Caki2 (cell line): Measurements from ENCODE around the gene APBB2. TPM values are rescaled to one million over a fixed set of nuclear protein-coding genes. Genes with fewer than 3 reads are reported as not detected.
A peak's percentile ranks its signal among the peaks of the same experiment; 100 is the strongest.

Experiments
- DNase-seq: peaks from one replicate; pipeline ENCODE4 v3.0.0-alpha.2; 2015; ENCODE audit warnings: low read depth
- in situ Hi-C: cut with HindIII; loops from 2 replicates; pipeline ENCODE4 v1.10.0; 2016; ENCODE audit warnings: low sequenced_read_pairs, low pct_unique_long_range_greater_than_20kb, mixed read lengths
- total RNA-seq: library from RNA; depleted of rRNA; stranded (reverse); fragments of >200 nt; shearing (Covaris generic); gene quantifications from 2 replicates; pipeline ENCODE4 v1.2.3, GENCODE V29; 2014; ENCODE audit warnings: low replicate concordance

Gene APBB2
- total RNA-seq, 1 experiment from 2014 or later, result 19.8 TPM

GRCh38 chr4:41177016-41177415, 37.3 kb downstream of the APBB2 start:
- DNase-seq, result no peak
- in situ Hi-C loops, result no loop called here

- no peak for DNase-seq
- in situ Hi-C loops, result no loop called here
Observed at GRCh38 chr4:41176340-41176739, 38.0 kb downstream of the APBB2 start.

GRCh38 chr4:41175794-41176193, 38.5 kb downstream of the APBB2 start:
- in situ Hi-C loops, result no loop called here
- DNase-seq, result no peak

- DNase-seq, result no peak
- in situ Hi-C loops, result no loop called here
Observed at GRCh38 chr4:41174444-41174843, 39.9 kb downstream of the APBB2 start.

DNA sequence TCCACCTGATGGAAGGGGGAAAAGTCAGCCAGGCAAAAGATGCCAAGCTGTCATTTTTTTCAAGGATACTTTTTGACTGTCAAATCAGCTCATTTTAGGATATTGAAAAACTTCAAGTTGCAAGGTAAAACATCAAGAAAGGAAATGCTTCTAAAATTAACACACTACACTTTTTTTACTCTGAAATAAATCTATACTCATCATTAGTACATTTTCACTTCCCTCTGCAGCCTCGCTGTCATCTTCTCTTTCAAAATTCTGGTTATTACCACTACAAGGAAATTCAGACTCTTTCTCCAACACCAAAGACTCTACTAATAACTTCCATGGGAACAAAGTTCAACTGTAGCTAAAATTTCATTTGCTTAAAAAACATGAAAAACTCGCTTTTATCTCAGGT, 41.6 kb downstream of the APBB2 start:
- DNase-seq, result no peak
- in situ Hi-C loops, result no loop called here

- in situ Hi-C loops, result no loop called here
- no peak for DNase-seq
Observed at GRCh38 chr4:41169256-41169800, 45.0 kb downstream of the APBB2 start.

DNA sequence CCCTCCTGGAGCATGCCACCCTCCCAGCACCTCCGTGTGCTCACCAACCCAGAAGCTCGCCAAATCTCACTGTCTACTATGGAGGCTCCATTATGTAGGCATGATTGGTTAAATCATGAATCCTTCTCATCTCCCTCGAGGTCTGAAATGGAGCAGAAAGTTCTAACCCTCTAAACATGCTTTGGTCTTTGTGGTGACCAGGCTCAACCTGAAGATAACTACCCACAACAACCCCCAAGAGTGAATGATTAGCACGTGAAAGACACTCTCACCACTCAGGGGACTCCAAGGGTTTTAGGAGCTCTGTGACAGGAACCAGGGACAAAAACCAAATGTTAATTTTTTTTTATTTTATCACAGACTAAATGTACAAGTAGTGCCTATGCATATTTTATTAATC, 47.2 kb downstream of the APBB2 start:
- in situ Hi-C loops, result no loop called here
- DNase-seq, result no peak

- no peak for DNase-seq
- in situ Hi-C loops, result no loop called here
Observed at GRCh38 chr4:41164405-41164804, 49.9 kb downstream of the APBB2 start.

DNA sequence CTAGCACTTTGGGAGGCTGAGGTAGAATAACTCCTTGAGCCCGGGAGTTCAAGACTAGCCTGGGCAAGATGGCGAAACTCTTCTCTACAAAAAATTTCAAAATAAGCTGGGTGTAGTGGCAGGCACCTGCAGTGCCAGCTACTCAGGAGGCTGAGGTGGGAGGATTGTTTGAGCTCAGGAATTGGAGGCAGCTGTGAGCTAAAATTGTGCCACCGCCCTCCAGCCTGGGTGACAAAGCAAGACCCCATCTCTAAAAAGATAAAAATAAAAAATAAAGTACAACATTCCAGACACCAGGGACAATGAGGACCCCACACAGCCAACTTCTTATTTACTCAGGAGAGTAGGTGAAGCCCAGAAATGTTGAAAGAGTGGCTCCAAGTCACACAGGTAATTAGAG, 53.0 kb downstream of the APBB2 start:
- DNase-seq, result no peak
- in situ Hi-C loops, result no loop called here

- no peak for DNase-seq
- in situ Hi-C loops, result no loop called here
Observed at GRCh38 chr4:41160856-41161255, 53.5 kb downstream of the APBB2 start.

DNA sequence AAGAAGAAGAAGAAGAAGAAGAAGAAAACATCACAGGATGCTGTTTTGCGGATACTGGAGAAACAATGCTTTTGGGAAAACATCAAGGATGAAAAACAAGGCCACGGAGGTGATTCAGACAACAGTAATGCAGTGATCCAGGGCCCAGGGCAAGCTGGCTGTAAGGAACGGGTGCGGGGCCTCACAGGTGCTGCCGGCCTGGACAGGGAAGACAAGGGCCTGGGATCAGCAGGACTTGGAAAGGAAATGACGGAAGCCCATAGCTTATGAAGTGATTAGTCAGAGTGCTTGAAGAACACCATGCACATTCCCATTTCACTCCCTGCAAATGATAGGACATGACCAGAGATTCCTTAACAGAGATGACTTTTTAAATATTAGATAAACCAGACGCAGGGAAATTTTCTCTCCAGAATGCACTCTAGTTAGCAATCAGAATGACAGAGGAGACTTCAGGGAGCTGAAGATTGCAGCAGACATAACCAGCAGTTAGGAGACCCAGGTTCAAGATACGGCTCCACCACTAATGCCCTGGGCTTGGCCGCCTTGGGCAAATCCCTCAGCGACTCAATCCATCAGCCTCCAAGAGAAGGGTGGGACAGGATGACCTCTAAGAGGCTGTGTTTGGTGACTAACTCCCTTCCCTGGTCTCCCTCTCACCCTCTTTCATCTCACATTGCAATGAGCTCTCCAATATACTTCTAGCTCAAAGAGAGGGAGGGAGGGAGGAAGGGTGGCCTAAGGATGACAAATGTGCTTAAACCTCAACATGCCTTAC, 54.1 kb downstream of the APBB2 start:
- in situ Hi-C loops, result no loop called here
- peak; percentile 6 for DNase-seq

DNA sequence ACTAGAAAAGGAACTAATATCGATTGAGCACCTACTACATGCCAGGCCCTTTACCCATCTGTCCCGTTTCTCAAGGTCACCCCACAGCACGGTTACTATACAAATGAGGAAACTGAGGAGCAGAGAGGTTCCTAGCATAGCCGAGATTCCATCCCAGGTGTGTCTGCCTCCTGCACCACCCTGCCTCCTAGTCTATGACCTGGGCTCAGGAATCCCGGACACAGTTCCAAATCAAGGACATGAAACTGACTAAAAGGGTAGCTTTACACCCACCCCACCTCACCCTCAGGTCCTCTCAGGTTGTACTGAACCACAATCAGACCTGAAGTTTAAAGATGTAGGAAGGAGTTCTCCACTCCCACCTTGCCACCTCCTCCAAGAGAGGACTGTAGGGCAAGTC, 55.6 kb downstream of the APBB2 start:
- no peak for DNase-seq
- in situ Hi-C loops, result no loop called here

GRCh38 chr4:41158274-41158673, 56.1 kb downstream of the APBB2 start:
- DNase-seq, result no peak
- in situ Hi-C loops, result no loop called here

DNA sequence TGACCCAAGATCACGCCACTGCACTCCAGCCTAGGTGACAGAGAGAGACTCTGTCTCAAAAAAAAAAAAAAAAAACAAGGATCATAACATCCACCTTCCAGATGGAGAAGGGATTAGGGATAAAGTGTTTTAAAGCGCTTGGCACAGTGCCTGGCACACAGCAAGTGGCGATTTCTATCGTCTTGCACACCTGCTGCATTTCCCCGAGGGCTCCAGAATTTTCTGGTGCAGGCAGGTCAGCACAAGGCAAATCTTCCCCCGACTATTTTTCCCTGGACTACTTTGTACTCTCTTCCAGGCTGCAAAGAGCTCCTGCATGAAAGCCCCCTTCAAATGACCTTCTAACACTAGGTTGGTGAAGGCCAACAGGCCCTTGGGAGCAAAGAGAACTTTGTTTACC, 57.3 kb downstream of the APBB2 start:
- no peak for DNase-seq
- in situ Hi-C loops, result no loop called here

DNA sequence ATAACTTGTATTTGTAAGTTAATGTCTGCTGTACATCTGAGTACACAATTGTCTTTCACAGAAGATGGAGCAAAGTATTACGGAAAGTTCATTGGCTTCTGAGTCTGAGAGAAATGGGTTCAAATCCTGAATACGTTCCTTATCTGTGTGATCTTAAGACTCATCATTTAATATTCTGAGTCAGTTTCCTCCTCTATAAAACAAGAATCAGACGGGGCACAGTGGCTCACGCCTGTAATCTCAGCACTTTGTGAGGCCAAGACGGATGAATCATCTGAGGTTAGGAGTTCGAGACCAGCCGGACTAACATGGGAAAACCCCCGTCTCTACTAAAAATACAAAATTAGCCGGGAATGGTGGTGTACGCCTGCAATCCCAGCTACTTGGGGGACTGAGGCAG, 57.8 kb downstream of the APBB2 start:
- no peak for DNase-seq
- in situ Hi-C loops, result no loop called here

- in situ Hi-C loops, result no loop called here
- DNase-seq, result no peak
Observed at GRCh38 chr4:41155194-41155830, 59.0 kb downstream of the APBB2 start.

- in situ Hi-C loops, result no loop called here
- no peak for DNase-seq
Observed at GRCh38 chr4:41154814-41155177, 59.5 kb downstream of the APBB2 start.

DNA sequence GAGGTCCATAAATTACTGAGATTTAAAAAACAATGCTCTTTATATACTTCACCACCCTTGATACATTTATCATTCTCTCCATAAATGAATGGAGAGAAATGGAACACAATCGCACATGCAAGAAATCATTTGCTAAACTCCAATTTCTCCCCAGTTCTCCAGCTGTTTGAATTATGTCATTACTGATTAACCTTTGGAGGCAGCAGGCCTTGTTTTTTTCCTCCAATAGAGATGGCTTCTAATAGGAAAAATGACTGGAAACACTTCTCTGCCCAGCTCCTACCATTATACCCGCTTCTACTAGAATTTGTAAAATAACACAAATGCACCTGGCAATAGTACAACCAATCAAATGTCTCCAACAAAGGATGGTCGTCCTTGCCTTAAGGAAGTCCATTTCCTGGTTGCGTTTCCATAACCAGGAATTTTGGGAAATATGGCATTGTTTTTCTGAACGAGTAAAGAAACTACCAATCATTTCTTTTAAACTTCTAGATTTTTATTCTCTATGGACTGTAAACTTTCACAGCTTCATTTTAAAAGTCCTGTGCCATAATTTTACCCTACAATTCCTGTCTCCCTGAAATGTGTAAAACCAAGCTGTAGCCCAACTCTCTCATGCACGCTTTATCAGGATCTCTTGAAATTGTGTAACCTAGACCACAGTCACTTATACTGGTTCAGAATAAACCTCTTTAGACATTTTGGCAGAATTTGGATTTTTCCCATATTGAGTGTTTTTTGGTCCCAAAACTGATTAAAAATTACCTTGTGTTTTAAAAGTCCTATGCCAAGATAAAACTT, 60.1 kb downstream of the APBB2 start:
- in situ Hi-C loops, result no loop called here
- no peak for DNase-seq

GRCh38 chr4:41150401-41150800, 63.9 kb downstream of the APBB2 start:
- in situ Hi-C loops, result no loop called here

More at GRCh38 chr4:41150401-41150800, 63.9 kb downstream of the APBB2 start:
- no peak for DNase-seq
